Epithelial cell of prostate (primary cell): ENCODE results near the gene THEMIS.
"Not testable (repeated sequence)": the region's sequence is repeated elsewhere in the genome, so short reads cannot be mapped to it uniquely, and the experiment has no call there.

ENCODE experiments used
- DNase-seq: peaks from one replicate; pipeline ENCODE4 v3.0.0-alpha.2; 2011; ENCODE audit warnings: low read depth, low spot score
- H3K27ac ChIP-seq: fragments of 450-650 bp; 2 replicates; pipeline ENCODE4 v1.5.1; 2017; ENCODE audit warnings: mild to moderate bottlenecking

THEMIS gene

DNA sequence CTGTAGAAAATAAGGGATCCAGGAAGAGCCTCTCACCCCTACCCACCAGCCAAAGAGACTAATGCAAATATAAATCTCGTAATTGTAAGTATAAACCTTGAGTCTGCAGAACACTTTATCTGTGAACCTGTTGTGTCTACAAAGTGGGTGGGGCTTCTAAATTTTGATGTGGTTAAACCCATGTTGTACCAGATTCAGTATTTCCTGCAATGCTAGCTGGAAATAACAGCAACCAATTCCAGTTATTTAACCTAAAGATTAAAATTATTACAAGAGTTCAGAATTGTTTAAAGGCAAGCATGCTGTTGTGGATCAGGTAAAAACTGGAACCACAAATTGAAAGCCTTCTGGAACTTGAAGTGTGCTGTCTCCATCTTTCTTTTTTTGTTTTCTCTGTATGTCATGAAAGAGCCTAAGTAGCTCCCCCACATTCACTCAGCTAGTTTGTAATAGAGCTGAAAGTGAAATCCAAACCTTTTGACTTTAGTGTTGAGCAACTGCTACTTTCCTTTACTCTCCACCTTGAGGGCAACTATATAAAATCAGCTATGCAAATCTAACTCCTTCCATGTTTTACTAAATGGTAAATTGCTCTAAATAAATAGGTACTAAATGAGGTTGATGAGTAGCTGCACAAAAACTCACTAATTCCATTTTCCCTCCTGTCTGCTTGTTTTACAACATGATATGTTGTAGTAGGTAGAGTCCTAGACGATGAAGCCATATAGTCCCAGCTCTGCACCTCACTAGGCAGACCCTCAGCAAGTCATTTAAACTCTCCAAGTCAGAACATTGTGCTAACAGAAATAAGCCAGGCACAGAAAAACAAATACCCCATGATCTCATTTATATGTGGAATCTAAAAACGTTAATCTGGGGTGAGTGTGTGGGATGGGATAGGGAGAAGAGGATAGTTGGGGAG is 17.9 kb upstream of the THEMIS start:
- no peak overlapping the region for H3K27ac ChIP-seq
- DNase-seq: no peak

DNA sequence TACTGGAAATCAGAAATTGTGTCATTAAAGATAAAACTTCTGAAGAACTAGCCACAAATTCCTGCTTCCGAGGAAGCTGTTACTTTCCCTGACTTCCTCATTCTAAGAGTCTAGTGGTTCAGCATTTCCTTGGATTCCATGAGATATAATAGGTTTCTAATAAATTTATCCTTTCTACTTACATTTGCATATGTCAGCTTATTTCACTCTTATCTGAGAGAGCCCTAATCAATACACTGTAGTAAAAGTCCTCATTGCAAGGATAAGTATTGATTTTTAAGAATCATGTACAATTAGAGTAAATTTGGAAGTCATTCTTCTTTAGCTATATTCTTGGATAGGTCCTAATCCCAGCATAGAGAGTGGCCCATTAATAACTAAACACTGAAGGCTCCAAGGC is 16.9 kb upstream of the THEMIS start:
- DNase-seq: no peak
- no peak overlapping the region for H3K27ac ChIP-seq

DNA sequence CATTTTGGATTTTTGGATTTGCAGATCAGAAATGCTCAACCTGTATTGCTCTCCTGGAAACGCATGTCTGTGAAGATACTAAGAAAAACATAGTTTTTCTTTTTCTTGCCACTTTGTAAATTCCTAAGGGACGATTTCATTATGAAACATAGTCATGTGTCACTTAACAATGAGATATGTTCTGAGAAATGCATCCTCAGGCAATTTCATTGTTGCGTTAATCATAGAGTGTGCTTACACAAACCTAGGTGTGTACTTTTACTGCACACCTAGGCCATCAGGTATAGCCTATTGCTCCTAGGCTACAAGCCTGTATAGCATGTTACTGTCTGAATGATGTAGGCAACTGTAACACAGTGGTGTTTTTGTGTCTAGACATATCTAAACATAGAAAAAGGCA is 13.4 kb upstream of the THEMIS start:
- peak; percentile 18 for DNase-seq
- no peak overlapping the region for H3K27ac ChIP-seq

DNA sequence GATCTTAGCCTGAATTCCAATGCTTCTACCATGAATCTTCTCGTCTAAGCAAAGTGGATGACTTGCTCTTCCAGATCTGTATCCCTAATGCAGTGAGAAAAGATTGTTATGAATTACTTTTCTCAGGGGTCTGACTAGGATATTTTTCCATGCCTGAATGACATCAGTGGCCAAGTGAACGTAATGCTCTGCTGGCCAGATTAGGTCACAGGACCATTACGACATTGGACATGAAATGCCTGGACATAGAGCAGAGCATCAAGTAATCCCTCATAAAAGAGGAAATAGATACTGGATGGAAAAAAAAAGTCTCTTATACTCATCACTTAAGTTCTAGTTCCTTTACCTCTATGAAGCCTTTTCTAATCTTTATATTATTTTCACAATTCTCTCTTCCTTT is 12.1 kb upstream of the THEMIS start:
- H3K27ac ChIP-seq: no peak overlapping the region
- no peak for DNase-seq

DNA sequence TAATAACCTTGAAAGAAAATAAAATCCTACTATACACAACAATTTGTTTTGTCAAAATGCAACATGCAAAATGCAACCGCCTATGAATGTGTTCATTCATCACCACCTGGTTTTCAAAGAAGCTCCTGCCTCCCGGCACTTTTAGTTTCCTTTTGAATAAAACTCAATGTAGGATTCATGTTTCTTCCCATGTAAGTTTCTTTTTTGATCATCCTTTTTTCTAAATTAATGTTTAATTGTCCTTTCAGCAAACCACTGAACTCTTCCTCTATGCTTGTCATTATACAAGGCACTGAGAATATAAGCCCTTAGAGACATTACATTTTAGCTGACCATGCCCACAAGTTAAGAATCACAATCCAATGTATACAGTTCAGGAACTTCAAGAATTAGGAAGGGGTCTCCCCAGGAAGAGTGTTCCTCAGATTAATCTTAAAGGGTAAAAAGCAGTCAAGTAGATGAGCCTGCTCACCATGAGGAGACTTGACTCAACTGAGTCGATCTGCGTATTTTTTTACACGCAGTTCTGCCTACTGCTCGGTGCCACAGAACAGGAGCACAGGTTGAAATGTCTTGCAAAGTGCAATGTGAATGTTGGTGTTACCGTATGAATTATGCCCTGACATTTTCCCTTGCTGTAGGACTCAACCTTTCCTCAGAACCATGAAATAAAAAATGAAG is 7.2 kb upstream of the THEMIS start:
- DNase-seq: no peak
- H3K27ac ChIP-seq: no peak overlapping the region

DNA sequence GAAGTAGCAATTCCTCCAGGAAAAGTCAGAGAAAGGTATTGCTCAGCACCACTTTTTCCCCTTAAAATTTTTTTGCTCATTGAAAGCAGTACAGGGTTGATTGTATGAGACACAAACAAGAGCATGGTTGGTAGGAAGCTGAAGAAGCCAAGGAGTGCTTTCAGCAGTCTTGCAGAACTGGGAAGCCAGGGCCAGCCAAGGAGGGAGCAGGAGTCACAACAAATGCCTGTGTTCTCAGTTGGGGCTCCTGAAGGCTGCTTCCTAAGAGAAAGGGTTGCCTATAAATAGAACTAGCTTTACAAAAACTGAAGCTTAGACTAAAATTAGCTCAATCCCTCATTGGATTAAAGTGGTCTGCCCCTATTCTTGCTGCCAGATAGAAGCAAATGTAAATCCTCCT is 3.3 kb upstream of the THEMIS start:
- no peak overlapping the region for H3K27ac ChIP-seq
- DNase-seq: no peak

DNA sequence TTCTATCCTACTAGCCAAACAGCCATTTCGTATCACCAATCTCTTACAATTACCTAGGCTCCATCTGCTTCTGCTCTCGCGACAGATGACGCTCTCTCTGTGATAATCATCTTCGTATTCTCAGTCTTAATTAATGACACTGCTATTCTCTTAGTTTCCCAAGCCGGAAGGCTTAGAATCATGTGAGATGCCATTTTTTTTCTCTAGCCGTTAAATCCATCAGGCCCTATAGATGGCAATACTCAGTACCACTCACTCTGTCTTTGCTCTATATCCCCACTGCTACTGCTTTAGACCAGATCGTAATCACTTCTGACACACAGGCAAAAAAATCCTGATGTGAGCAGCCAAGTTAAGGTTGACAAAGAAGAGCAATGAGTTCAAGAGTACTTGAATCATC is 2.1 kb upstream of the THEMIS start:
- DNase-seq: no peak
- H3K27ac ChIP-seq: no peak overlapping the region

DNA sequence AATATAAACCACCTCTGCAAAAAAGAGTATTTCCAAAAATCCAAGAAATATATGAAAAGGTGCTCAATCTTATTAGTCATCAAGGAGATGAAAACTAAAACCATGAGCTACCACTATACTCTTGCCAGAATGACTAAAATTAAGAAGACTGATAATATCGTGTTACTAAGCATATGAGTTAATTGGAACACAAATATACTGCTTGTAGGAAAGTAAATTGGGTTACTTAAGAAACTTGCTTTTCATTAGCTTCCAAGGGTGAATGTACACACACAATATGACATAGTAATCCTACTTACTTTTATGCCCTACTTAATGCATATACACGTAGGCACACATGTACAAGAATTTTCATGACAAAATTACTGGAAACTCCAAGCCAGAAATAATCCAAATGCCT is 3.4 kb downstream of the THEMIS start:
- DNase-seq: no peak
- H3K27ac ChIP-seq: no peak overlapping the region

DNA sequence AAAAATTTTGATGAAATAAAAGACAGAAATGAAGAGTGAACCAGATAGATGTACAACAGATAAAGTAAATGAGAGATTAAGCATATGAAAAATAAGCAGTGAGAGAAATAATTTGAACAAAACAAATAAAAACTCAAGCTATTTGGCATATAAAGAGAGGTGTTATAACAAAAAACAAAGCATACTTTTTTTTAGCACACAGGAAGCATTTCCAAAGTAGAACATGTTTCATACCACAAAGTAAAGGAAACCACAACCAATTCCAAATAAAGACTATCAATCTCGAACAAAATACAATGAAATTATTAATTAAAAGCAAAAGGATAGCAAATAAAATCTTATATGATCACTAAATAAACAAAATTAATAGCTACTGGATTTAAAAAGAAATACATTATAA is 6.8 kb downstream of the THEMIS start:
- no peak for DNase-seq
- H3K27ac ChIP-seq: no peak overlapping the region

DNA sequence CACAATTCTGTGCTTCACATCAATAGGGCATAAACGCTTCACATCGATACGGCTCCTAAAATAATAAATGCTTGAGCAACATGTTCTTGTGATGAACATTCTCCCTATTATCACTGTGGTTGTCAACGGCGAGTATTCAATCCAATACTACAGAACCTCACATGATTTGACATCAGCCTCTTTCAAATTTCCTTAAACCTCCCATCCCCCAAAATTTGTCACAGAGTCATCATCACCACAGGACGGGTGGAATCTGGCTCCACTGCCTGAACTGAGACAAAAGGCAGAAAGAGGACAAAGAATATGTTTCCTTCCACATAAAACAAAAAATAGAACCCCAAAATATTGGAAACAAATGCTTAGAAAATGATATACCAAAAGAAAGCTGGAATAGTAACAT is 7.3 kb downstream of the THEMIS start:
- DNase-seq: no peak
- H3K27ac ChIP-seq: no peak overlapping the region

DNA sequence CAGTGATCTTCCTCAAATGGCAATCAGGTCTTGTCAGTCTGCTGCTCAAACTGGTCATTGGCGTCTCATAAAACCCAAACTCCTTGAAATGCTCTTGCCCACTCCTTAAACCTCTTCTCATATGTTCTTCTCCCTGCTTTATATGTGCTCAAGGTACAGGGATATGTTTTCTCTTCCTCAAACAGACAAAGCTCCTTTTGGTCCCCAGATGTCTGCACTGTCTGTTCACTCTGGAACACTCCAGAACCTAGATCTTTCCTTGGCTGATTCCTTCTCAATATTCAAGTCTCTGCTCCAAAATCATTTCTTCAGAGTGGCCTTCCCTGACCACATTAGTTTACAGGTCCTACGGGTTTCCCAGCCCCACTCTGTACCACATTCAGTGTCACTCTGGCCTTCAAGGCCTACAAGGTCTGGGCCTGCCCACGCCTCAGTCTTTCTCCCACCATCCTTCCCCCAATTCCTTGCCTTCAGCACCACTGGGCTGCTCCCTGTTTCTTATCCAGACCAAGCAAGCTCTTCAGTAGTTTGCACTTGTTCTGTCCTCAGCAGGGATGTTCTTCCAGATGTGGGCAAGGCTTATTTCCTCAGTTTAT is 9.0 kb downstream of the THEMIS start:
- no peak for DNase-seq
- H3K27ac ChIP-seq: no peak overlapping the region

DNA sequence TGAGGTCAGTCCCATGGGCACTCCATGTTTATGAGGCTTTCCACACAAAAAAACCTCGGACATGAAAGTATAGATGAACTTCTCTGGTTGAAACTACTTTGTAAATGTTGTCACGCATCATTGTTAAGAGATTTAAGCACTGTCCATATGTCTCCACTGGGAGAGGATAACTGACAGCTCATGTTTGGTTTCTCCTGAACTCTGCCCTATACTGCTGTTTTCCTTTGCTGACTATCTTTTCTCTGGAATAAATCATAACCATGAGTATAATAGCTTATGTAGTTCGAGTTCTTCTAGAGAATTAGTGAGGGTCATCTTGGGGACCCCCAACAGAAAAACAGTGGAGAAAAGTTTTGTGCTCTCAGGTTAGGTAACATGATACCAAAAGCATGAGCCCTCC is 14.3 kb downstream of the THEMIS start:
- no peak for DNase-seq
- no peak overlapping the region for H3K27ac ChIP-seq

DNA sequence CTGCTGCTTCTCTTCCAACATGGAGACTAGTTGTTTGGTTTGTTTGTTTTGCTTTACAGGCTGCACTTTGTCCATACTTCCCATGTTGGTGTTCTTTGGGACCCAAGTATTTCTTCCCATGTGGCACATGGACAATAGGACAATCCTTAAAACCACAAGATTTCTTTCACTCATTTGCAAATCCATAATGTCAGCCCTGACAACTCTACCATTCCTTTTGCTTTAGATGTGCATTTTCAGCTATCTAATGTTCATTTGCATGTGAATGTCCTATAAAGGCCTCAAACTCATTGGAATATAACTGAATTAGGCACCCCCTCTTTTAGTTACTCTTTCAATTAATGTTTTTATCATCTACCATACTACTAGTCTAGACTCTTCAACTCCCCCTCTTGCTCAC is 16.7 kb downstream of the THEMIS start:
- no peak for DNase-seq

DNA sequence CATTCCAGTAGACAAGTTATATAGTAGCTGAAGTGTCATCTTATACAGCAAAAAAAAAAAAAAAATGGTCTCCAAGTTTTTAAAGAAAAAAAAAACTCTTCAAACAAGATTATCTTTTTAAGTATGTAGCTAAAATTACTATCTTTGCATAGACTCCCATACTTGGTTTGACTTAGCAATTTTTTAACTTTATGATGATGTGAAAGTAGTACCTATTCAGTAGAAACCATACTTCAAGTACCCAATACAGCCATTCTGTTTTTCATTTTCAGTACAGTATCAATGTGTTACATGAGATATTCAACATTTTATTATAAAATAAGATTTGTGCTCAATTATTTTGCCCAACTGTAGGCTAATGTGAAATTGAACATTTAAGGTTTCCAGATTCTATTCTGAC is 18.9 kb downstream of the THEMIS start:
- not testable (repeated sequence) for DNase-seq, H3K27ac ChIP-seq

More for the DNA sequence above, 16.7 kb downstream of the THEMIS start:
- H3K27ac ChIP-seq: no peak overlapping the region

DNA sequence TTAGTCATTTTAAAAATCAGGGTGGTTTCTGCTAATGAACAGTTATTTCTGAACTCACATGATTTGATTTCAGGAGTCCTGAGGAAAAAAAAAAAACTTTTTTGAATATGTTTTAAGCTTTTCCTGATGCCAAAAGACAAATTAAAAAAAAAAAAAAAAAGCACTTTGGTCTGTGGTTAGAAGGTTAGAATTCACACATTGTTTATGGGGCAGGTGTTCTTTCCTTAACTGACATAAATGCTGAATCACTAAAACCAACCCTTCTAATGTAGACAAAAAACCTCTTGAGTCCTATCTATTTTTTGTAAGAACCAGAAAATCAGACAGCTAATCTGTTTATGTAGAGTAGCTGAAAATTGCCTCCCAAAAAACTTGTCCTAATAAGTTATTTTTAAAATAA is 20.4 kb downstream of the THEMIS start:
- DNase-seq: no peak
- H3K27ac ChIP-seq: no peak overlapping the region

DNA sequence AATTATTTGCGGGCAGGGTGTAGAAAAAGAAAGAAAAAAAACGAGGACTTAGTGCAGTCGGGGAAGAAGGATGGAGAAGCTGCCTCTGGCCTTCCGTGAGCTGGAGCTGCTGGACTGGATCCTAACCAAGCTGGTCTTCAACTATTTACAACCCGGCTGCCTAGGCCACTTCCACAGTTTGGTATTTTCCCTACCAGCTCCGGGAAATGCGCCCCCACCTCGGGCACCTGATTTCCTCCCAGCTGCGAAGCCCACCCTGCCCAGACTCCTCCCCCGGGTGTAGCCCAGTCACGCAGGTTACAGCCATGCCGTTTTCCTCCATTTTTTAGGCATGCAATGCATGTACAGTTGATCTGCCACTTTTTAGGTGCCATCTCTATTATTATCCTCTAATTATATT is 21.2 kb downstream of the THEMIS start:
- no peak for DNase-seq
- H3K27ac ChIP-seq: no peak overlapping the region

DNA sequence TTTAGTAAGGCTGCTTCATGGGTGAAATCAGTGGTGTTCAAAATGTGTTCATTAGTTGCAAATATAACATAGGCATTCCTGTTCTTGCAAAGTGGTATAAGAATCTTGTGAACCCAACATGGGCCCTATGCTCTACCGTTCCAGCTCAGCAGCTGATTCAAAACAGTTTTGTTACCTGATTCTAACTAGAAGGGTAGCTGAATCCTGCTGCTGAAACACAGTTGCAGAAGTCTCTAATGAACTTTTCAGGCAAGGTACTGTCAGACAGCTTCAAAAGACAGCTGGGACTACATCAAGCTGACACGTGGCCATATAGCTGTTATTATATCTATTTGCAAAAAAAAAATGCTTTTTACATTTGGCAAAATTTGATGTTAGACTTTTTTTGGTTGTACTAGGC is 22.7 kb downstream of the THEMIS start:
- no peak for DNase-seq
- no peak overlapping the region for H3K27ac ChIP-seq

DNA sequence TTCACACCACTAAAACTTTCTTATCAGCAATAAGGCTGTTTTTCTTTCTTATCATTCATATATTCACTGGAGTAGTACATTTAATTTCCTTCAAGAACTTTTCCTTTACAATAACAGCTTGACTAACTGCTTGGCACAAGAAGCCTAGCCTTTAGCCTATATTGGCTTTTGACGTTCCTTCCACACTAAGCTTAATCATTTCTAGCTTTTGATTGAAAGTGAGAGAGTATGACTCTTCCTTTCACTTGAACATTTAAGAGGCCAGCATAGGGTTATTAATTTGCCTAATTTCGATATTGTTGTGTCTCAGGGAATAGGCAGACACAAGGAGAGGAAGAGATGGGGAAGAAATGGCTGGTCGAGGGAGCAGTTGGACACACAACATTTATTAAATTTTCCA is 23.6 kb downstream of the THEMIS start:
- H3K27ac ChIP-seq: no peak overlapping the region
- DNase-seq: no peak

DNA sequence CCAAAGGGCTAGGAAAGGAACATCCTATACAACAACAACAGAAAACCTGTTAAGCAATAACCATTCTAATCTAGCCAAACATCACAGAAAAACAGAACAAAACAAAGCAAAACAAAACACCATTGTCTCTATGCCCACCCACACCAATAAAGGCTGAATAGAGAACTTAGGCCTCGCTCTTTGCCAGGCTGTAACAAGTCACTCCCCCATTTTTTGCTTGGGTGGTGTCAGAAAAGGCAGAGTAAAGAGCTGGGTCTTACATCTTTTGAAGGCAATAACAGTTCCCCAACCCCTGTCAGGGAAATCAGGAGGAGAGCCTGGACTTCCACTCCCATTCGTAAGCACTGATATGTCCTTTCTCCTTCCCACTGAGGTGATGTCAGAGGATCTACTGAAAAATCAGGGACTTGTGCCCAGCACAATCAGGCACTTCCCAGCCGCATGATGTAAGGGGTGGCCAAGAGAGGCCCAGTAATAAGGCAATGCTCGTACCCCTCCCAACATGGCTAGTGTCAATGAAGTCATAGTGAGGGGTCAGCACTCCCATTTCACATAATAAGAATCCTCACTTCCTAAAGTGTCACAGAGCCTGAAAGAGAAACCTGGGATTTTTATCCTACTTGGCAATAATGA is 31.0 kb downstream of the THEMIS start:
- no peak for DNase-seq
- H3K27ac ChIP-seq: no peak overlapping the region

DNA sequence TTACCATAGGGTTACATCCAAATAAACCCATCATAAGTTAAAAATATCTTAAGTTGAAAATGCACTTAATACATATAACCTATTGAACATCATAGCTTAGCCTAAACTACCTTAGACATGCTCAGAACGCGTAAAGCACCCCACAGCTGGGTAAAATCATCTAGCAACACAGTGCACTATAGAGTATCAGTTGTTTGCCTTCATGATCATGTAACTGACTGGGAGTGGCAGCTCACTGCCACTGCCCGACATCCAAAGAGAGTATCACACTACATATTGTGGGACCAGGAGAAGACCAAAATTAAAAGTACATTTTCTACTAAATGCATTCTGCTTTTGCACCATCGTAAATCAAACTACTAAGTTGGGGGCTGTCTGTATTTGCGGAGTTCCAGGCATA is 31.7 kb downstream of the THEMIS start:
- DNase-seq: no peak
- no peak overlapping the region for H3K27ac ChIP-seq

DNA sequence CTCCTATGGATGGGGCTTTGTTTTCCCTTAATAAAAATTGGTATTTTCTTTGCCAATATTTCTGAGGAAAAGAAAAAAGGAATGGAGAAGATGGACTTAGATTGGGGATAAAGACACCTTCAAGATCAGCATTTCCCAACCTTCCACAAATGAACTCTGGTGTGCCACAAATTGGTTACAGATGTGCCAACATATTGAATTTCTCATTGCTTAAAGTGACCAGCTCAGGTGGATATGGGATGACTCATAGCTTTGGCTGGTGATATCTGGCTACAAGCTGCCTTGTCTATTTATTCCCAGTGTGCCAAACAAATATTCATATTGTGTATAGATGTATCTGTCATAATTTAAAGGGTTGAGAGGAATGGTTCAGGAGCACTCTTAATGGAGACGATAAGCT is 32.5 kb downstream of the THEMIS start:
- no peak for DNase-seq

More for the DNA sequence above, 32.5 kb downstream of the THEMIS start:
- no peak overlapping the region for H3K27ac ChIP-seq
